Thymus (tissue), 11 donors: ENCODE measurements around the gene C8A. TPM values are rescaled to one million over a fixed set of nuclear protein-coding genes. Genes with fewer than 3 reads are reported as not detected.

Source experiments
- DNase-seq, 9 donors: peaks; one replicate each; pipeline ENCODE4 v3.0.0-alpha.2; 2013; ENCODE audit warnings: low spot score in 9 of 9, low read depth in 6 of 9, missing footprints in 1 of 9
- H3K27ac ChIP-seq, 2 donors: one replicate each; pipeline ENCODE4 v1.5.1; 2013; ENCODE audit warnings: control low read depth in 1 of 2, low read depth in 1 of 2, low read length in 1 of 2, mild to moderate bottlenecking in 1 of 2, moderate library complexity in 1 of 2
- H3K27me3 ChIP-seq, 2 donors: one replicate each; pipeline ENCODE4 v1.5.1; 2013; ENCODE audit warnings: low read length in 1 of 2; ENCODE audit not compliant: control insufficient read depth in 2 of 2, insufficient read depth in 1 of 2
- H3K36me3 ChIP-seq, 2 donors: one replicate each; pipeline ENCODE4 v1.5.1; 2013; ENCODE audit warnings: low read length in 1 of 2, mild to moderate bottlenecking in 1 of 2, moderate library complexity in 1 of 2; ENCODE audit not compliant: control insufficient read depth in 2 of 2, insufficient read depth in 2 of 2
- H3K4me1 ChIP-seq, 2 donors: one replicate each; pipeline ENCODE4 v1.5.1; 2013; ENCODE audit warnings: low read length in 2 of 2; ENCODE audit not compliant: control insufficient read depth in 2 of 2, insufficient read depth in 2 of 2
- H3K4me3 ChIP-seq, 2 donors: one replicate each; pipeline ENCODE4 v1.5.1; 2013; ENCODE audit warnings: low read length in 2 of 2, control low read depth in 1 of 2, mild to moderate bottlenecking in 1 of 2
- H3K9me3 ChIP-seq, 2 donors: one replicate each; pipeline ENCODE4 v1.5.1; 2013; ENCODE audit warnings: low read length in 1 of 2, mild to moderate bottlenecking in 1 of 2; ENCODE audit not compliant: control insufficient read depth in 2 of 2, insufficient read depth in 1 of 2
- WGBS: extraction: QIAGEN DNeasy Blood & Tissue Kit; methylation state at CpG from one replicate; pipeline ENCODE4 v1.1.7; 2013; 5-methylcytosine and 5-hydroxymethylcytosine counted together
- polyA plus RNA-seq: library from polyadenylated mRNA; stranded (reverse); fragments of 200-250 nt; gene quantifications from one replicate; pipeline ENCODE4 v1.2.3, GENCODE V29; 2013
- total RNA-seq: library from RNA; stranded (reverse); fragments of 120-200 nt; gene quantifications from one replicate; pipeline ENCODE4 v1.2.4, GENCODE V29; 2013
- donor health status: healthy.

C8A gene
- total and polyA plus RNA-seq, 2 donors = under 0.01 to 0.02 TPM

DNA sequence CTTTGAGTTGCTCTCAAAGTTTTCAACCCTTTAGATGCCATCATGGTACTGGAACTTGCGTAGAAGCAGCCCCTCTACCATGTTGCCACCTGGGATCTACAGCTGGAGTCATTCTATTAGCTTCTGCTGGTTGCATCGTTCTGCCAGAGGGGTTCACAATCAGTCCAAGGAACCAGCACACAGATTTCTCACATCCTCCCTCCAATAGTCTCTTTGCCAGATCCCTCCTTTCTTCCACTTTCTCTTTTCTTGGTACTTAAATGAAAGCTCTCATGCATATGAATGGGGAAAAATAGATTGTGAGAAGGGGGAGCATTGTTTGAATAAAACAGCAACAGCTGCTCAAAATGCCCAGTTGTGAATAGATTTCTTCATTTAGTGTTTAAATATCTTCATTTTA lies 4.2 kb upstream of the C8A start:
- H3K27ac ChIP-seq = no peak overlapping the region
- H3K4me1 ChIP-seq = no peaks in the 10 kb centered on the region
- WGBS = 93% methylated on average over 2 of the region's 2 CpGs

DNA sequence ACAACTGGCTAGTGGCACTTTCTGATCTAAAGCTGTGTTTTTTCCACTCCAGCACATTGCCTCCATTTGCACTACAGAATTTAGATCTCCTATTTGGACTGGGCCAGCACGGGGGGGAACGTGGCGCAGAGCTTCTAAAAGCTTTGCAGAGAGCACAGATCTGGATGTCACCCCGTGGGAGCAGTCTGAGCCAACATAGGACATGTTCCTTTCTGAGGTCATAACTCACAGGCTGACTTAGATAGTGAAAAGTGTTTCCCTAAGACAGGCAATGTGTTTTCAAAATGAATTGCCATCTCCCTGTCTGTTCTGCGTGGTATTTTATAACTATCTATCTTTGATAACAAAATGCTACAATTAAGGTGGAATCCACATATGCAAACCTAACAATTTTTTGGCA lies 3.7 kb upstream of the C8A start:
- Histone ChIP-seq H3K36me3 (no peaks in the 10 kb centered on the region), H3K4me1 (no peaks in the 10 kb centered on the region), H3K9me3 (no peaks in the 10 kb centered on the region), H3K27ac (no peak overlapping the region), H3K4me3 (no peak overlapping the region), H3K27me3 (no peaks in the 10 kb centered on the region)
- 89% methylated on average over 5 of the region's 5 CpGs for WGBS
- no peak for DNase-seq

More for the DNA sequence above, 4.2 kb upstream of the C8A start:
- Histone ChIP-seq H3K9me3 (no peaks in the 10 kb centered on the region), H3K36me3 (no peaks in the 10 kb centered on the region), H3K4me3 (no peak overlapping the region), H3K27me3 (no peaks in the 10 kb centered on the region)
- no peak for DNase-seq

DNA sequence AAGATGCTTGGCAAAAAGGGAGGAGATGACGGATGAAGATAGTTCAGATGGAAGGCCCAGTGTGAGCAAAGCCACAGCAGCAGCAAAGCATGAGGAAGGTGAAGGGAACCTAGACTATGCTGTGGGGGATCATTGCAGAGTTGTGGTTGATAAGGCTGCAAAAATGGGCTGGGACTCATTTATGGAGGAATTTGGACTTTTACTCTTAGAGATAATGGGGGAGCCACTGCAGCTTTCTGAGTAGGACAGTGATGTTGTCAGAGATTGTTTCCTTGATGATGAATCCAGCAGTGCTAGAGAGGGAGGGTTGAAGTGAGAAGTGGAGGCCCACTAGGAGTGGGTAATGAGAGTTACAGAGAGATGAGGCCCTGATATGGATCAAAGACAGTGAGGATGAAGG lies 2.1 kb upstream of the C8A start:
- no peak overlapping the region for H3K27ac ChIP-seq
- no peak for DNase-seq
- WGBS = 97% methylated on average over 1 of the region's 1 CpG

DNA sequence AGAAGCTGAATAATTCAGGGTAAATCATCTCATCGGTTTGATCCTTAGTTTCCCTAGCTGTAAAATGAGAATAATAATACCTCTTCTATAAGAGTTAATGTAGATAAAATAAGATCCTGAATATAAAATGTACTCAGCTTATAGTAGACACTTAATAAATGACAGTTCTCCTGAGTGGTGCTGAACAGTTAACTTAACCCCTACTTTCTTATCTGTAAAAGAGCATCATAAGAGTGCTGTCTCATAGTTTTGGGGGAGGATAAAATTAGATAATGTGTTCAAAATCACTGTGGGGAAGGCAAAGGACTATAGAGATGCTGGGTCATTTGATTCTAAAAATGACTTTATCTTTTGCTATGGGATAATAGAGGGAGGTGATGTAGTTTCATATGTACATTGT lies 593 bp downstream of the C8A start:
- 95% methylated on average over 1 of the region's 1 CpG for WGBS
- Histone ChIP-seq H3K27me3 (no peaks in the 10 kb centered on the region), H3K4me1 (no peaks in the 10 kb centered on the region), H3K36me3 (no peaks in the 10 kb centered on the region), H3K27ac (no peak overlapping the region), H3K9me3 (no peaks in the 10 kb centered on the region), H3K4me3 (no peak overlapping the region)
- DNase-seq = no peak

More for the DNA sequence above, 2.1 kb upstream of the C8A start:
- Histone ChIP-seq H3K4me3 (no peak overlapping the region), H3K27me3 (no peaks in the 10 kb centered on the region), H3K36me3 (no peaks in the 10 kb centered on the region), H3K4me1 (no peaks in the 10 kb centered on the region), H3K9me3 (no peaks in the 10 kb centered on the region)

DNA sequence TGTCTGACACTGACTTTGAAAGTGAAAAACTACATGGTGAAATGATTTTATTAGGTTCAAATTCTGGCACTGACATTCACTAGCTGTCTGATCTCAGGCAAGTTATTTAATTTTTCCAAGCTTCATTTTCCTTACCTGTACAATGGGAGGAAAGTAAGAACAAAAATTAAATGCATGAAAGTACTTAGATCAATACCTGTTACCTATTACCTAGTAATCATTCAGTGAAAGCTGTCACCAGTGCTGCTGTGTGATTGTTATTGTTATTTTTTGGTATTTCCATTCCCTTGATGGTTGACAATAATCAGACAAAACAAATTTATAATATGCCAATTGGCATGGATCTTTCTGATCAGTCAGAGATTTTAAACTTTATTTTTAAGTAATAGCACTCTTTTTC lies 1.6 kb downstream of the C8A start:
- Histone ChIP-seq H3K4me3 (no peak overlapping the region), H3K36me3 (no peaks in the 10 kb centered on the region), H3K27ac (no peak overlapping the region), H3K4me1 (no peaks in the 10 kb centered on the region), H3K9me3 (no peaks in the 10 kb centered on the region), H3K27me3 (no peaks in the 10 kb centered on the region)
- no peak for DNase-seq

DNA sequence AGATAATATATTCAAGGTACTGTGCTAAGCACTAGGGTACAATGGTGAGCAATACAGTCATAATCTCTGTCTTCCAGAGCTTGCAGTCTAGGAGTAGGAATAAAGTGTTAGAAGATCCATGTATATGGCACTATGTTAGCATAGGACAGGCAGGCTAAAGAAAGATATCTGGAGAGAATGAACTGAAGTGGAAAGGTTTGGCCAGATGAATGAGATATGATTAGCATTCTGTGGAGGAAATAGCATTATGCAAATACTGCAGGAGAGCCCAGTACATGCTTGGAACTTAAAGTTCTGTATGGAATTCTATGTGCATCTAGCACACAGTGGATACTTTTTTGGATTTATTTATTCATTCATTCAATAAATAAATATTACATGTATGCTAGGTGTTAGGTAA lies 4.7 kb downstream of the C8A start:
- Histone ChIP-seq H3K4me1 (no peaks in the 10 kb centered on the region), H3K36me3 (no peaks in the 10 kb centered on the region), H3K4me3 (no peak overlapping the region), H3K27ac (no peak overlapping the region), H3K27me3 (no peaks in the 10 kb centered on the region), H3K9me3 (no peaks in the 10 kb centered on the region)
- DNase-seq = no peak

DNA sequence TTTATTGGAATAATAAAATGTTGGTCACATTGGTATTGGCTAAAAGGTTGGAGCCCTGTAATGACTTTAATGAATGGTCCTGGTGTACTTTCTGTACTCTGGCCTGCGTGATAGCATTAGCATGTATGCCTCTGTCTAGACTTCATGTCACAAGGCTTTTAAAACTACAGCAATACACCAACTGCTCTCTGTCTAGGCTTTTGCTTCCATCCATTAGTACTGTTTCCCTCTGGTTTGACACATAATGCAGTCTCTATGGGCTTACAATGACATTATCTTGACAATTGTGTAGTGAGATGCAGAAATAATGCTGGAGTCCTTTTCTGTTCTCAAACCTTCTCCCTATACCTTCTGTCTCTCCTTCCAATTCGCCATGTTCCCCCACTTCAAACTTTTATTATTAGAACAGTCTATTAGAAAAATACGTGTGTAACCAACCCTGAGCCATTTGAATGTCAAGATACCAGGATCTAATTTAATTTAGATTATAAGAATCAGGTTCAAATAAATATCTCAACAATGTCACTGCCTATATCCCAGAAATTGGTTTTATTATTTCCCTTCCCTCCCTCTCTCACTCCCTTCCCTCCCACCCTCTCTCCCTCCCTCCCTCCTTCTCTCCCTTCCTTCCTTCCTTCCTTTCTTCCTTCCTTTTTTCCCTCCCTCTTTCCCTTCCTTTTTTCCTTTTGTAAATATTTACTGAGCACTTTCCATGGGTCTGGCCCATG lies 8.8 kb downstream of the C8A start:
- H3K9me3 ChIP-seq = no peaks in the 10 kb centered on the region
- DNase-seq = no peak
- H3K4me3 ChIP-seq = no peak overlapping the region
- no peaks in the 10 kb centered on the region for H3K27me3 ChIP-seq
- H3K36me3 ChIP-seq = no peaks in the 10 kb centered on the region
- 87% methylated on average over 3 of the region's 3 CpGs for WGBS
- no peaks in the 10 kb centered on the region for H3K4me1 ChIP-seq
- no peak overlapping the region for H3K27ac ChIP-seq

DNA sequence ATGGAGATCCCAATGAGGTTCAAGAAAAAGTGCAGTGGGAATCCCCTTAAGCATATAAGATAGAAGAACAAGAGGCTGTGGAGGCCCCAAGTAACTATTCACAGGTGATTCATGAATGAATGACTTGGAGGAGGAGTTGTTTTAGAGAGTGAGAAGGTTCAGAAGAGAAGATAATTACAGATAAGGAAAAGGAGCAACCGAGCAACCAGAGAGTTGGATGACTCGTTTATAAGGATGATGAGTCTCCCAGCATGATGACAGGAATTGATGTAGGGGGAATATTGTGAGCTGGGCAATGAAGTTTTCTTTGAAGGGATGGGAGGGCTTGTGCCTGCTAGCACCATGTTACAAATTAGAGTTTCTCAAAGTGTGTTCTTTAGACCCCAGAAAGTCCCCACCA lies 9.8 kb downstream of the C8A start:
- Histone ChIP-seq H3K36me3 (no peaks in the 10 kb centered on the region), H3K4me1 (no peaks in the 10 kb centered on the region), H3K27ac (no peak overlapping the region), H3K4me3 (no peak overlapping the region), H3K9me3 (no peaks in the 10 kb centered on the region), H3K27me3 (no peaks in the 10 kb centered on the region)
- no peak for DNase-seq
- WGBS = 87% methylated on average over 2 of the region's 2 CpGs

DNA sequence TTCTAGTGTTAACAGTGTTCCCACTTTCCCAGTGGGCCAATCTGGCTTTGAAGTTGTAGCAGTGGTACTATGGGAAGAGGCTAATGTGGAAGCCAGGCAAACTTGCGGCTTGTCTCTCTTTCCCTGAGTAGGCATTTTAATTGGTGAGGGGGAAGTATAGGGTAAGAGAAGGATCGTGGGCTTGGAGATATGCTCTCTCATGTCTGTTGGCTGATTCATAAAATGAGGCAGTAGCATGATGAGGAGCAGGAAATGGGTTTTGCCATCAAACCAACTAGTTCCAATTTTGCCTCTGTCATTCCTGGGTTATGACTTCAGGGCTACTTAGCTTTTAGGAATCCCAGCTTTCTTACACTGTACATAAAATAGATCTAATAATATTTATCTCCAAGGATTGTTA lies 12.1 kb downstream of the C8A start:
- Histone ChIP-seq H3K4me1 (no peaks in the 10 kb centered on the region), H3K27me3 (no peaks in the 10 kb centered on the region), H3K27ac (no peak overlapping the region), H3K9me3 (no peaks in the 10 kb centered on the region), H3K36me3 (no peaks in the 10 kb centered on the region), H3K4me3 (no peak overlapping the region)
- 82% methylated on average over 2 of the region's 2 CpGs for WGBS
- DNase-seq = no peak

DNA sequence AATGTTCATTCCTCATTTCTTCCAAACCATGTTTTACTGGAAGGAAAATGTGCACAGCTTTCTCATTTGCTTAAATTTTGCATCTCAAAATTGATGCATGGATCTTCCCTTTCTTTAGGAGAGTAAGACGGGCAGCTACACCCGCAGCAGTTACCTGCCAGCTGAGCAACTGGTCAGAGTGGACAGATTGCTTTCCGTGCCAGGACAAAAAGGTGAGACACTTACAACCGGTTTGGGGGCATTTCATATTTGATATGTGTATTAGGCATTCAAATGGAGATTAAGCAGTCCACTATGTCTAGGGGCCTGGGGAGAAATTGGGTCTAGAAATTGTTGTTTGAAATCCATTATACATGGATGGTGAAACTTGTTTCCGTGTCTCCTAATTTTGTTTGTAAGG lies 12.9 kb downstream of the C8A start:
- 93% methylated on average over 5 of the region's 5 CpGs for WGBS
- H3K36me3 ChIP-seq = no peaks in the 10 kb centered on the region
- H3K27me3 ChIP-seq = no peaks in the 10 kb centered on the region
- no peak for DNase-seq
- no peaks in the 10 kb centered on the region for H3K9me3 ChIP-seq
- H3K4me1 ChIP-seq = no peaks in the 10 kb centered on the region
- no peak overlapping the region for H3K4me3 ChIP-seq
- H3K27ac ChIP-seq = no peak overlapping the region
